Stimulated activated CD8-positive, alpha-beta memory T cell treated with anti-CD3 and anti-CD28 coated beads, Interleukin-2, amount 100 ng/mL, for 48 hours (primary cell): ENCODE results near the gene CHIT1.
"Not testable (repeated sequence)": the region's sequence is repeated elsewhere in the genome, so short reads cannot be mapped to it uniquely, and the experiment has no call there.

ENCODE experiments used
- DNase-seq, 2 donors: peaks; one replicate each; pipeline ENCODE4 v3.0.0-alpha.2; 2020; ENCODE audit warnings: low read depth in 2 of 2

CHIT1 gene

GRCh38 chr1:203265541-203265940, 36.1 kb upstream of the CHIT1 start:
- DNase-seq = no peak

DNA sequence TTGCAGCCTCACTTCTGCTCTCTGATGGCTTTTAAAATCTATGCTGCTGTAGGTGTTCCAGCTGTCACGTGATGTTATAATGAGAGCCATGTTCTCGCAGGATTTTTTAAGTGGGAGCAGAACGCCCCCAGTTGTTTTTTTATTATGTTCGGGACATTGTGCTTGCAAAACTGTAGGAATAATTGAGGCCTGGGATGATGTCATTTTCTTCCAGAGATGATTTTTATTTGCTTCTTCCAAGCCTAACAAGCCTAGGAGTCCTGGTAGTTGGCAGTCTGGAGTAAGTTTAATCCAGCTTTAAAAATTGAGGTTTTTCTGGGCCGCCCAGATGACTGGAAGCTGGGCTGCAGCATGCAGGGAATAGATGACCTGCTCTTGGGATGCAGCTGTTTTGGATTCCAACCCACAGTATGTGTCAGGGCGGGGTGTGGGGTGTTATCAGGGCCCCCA, 34.6 kb upstream of the CHIT1 start:
- no peak for DNase-seq

DNA sequence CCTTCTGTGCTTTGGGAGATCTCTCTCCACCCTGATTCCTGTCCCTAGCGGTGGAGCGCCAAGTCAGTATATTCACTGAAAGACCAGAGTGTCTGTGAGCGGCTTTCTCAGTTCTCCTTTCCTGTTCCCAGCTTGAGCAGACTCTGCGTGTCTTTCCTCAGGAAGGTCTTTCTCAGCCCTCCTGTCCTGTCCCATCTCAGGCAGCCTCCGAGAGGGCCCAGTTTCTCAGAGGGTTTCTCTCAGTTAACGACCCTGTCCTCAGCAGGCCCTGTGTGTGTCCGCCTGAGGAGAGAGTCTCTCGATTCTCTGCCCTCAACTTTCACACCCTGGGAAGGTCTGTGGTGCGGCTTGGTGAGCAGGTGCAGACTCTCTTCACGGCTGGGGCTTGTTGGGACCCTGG, 34.0 kb upstream of the CHIT1 start:
- no peak for DNase-seq

DNA sequence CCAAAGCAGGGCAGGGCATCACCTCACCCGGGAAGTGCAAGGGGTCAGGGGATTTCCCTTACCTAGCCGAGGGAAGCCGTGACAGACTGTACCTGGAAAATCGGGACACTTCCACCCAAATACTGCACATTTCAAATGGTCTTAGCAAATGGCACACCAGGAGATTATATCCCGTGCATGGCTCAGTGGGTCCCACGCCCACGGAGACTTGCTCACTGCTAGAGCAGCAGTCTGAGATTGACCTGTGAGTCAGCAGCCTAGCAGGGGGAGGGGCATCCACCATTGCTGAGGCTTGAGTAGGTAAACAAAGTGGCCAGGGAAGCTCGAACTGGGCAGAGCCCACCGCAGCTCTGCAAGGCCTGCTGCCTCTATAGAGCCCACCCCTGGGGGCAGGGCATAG, 27.2 kb upstream of the CHIT1 start:
- not testable (repeated sequence) for DNase-seq

- not testable (repeated sequence) for DNase-seq
Observed at GRCh38 chr1:203254782-203255181, 25.3 kb upstream of the CHIT1 start.

GRCh38 chr1:203252678-203253077, 23.2 kb upstream of the CHIT1 start:
- DNase-seq = no peak

- no peak for DNase-seq
Observed at GRCh38 chr1:203251466-203251865, 22.0 kb upstream of the CHIT1 start.

DNA sequence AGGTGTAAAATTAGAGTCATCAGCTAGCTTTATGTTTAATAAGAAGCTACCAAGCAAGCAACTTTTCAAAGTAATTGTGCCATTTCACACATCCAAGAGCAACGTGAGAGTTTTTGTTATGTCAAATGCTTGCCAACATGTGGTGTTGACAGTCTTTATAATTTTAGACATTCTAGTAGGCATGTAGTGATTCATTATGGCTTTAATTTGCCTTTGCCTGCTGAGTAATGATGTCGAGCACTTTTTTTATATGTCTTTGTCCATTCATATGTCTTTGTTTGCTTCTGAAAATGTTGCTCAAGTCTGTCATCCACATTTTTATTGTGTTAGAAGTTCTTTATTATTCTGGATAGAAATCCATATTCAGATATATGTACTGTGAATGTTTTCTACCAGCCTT, 21.4 kb upstream of the CHIT1 start:
- DNase-seq = no peak

DNA sequence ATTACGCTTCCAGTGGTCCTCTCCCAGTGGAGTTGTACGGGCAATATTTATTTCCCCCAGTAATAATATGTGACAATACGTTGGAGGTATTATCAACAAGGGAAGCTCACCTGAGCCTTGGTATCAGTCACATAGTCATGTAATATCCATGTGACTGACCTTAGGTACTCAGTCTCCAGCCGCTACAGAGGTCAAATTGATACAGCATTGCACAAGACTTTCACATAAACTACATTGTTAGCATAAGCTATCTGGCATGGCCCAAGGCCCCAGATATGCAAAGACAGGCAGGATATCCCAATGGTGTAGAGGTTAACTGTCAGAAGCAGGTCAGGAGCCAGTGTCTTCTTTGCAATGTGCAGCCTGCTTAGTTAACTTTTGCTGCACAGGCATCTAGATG, 15.3 kb upstream of the CHIT1 start:
- DNase-seq = no peak

DNA sequence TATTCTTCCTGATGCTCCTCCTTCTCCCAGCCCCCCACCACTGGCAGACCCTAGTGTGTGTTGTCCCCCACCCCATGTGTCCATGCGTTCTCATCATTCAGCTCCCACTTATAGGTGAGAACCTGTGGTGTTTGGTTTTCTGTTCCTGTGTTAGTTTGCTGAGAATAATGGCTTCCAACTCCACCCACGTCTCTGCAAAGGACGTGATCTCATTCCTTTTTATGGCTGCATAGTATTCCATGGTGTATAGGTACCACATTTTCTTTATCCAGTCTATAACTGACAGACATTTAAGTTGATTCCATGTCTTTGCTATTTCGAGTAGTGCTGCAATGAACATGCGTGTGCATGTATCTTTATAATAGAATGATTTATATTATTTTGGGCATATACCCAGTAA, 12.2 kb upstream of the CHIT1 start:
- DNase-seq = not testable (repeated sequence)

DNA sequence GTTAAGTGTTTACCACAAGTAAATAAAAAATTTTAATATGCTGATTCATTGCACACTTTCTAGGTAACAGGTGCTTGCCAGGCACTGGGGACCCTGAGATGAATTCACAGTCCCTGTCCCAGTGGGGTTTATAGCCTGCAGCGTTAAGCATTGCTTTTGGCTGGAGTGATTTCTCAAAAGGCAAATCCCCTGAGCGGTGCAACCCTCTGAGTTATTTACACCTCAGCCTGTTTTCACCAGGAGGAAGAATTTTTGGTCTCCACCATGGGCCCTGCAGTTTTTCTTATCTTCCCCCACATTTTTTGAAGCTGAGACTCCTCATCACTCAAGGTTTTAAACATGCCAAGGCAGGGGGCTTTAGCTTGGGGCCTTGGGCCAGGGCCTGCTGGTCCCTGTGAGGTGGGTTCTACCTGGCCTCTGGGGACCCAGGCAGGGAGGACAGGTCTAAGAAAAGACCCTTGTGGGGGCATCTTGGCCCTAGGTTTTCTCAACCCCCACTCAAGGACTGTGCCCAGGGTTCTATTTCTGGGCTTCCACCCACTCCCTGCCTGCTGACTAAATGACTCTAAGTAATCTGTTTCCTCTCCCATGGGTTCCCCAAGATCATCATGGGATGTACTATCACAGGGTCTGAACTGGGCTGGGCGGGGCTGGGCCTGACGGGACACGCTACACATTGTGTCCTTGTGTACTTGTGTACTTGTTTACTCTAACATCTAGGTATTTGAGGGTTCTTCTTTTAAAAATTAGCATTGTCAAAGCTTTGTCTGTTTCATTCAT, 10.2 kb upstream of the CHIT1 start:
- DNase-seq = no peak

DNA sequence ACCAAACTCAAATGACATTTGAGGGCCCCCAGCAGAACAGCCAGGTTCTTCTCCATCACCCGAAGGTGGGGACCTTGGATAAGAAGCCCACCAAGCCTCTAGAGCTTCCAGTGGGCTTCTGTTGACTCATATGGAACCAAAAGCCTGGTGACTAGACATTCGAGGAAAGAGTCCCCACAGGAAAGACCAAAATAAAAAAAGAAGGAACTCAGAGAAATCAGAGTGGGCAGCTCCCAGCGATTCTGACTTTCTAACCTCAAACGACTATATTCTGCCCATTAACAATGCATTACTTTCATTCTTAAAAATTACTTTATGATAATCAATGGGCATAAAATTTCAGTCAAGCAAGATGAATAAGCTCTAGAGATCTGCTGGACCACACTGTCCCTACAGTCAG, 9.6 kb upstream of the CHIT1 start:
- no peak for DNase-seq

- no peak for DNase-seq
Observed at GRCh38 chr1:203238535-203238934, 9.1 kb upstream of the CHIT1 start.

DNA sequence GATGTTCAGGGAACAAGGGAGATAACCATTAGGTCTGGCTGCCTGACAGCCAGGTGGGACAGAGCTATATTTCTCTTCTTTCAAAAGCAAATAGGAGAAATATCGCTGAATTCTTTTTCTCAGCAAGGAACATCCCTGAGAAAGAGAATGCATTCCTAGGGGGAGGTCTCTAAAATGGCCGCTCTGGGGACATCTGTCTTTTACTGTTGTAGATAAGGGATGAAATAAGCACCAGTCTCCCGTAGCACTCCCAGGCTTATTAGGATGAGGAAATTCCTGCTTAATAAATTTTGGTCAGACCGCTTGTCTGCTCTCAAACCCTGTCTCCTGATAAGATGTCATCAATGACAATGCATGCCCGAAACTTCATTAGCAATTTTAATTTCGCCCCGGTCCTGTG, 5.4 kb upstream of the CHIT1 start:
- not testable (repeated sequence) for DNase-seq

- no peak for DNase-seq
Observed at GRCh38 chr1:203228670-203229069, 803 bp downstream of the CHIT1 start.

- no peak for DNase-seq
Observed at GRCh38 chr1:203227371-203228083, 1.9 kb downstream of the CHIT1 start.

DNA sequence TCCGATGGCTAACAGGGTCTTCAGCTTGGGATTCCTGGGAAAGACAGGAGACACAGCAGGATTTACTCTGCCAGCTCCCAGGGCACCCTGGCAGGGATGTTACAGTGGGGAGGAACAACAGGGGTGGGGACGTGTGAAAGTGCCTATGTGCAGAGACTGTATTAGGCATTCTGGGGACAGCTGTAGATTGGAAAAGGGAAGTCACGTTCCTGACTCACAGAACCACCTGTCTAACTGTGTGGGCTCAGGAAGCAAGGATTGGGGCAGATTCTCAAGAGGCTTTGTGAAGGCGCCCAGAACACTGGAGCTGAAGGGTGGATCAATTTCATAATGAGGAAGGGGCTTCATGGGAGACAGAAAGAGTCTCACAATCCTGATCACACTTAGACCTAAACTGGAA, 4.4 kb downstream of the CHIT1 start:
- no peak for DNase-seq

- no peak for DNase-seq
Observed at GRCh38 chr1:203223012-203223775, 6.3 kb downstream of the CHIT1 start.

DNA sequence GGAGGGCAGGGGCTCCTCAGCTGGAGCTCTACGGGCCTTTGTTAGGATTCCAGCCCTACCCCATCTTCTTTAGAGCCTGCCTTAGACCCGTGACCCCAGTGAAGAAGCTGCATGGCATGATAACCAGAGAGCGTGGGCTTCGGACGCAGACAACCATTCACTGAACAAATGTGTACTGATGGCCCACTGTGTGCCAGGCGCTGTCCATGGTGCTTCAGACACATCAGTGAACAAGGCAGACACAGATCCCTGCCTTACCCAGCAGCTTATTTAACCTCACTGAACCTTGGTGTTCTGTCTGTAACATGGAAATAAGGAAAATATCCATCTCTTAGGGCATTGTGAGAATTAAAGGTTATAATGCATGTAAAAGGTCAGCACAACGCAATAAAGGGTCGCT, 9.5 kb downstream of the CHIT1 start:
- no peak for DNase-seq

DNA sequence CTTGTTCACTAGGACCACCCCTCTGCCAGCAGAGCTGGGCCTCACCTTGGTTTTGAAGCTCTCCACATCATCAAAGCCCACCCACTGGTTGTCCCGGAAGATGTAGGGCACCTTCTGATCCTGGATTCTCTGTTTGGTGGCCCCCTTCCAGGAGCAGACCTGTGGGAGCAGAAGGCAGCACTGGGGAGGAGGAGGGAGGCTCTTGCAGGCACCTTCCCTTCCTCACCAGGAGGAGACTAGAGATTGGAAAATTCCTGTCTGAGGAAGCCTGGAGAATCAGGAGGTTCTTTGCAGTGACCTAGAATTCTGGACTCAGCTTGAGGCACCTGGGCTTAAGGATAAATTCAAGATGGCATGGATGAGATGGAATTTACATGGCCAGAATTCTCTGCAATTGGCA, 10.3 kb downstream of the CHIT1 start:
- DNase-seq = no peak

- DNase-seq = no peak
Observed at GRCh38 chr1:203217668-203218067, 11.8 kb downstream of the CHIT1 start.

- no peak for DNase-seq
Observed at GRCh38 chr1:203217139-203217655, 12.3 kb downstream of the CHIT1 start.
